GM18907 (cell line): ENCODE measurements around the gene ACHE.
"Not testable (repeated sequence)": the region's sequence is repeated elsewhere in the genome, so short reads cannot be mapped to it uniquely, and the experiment has no call there.

Source experiments
- ATAC-seq: cut with Tn5 transposase; IDR thresholded peaks from one replicate; pipeline ENCODE4 v1.9.1; 2021; ENCODE audit warnings: mild to moderate bottlenecking, moderate library complexity; ENCODE audit not compliant: unreplicated experiment

The ACHE gene

GRCh38 chr7:100864263-100864845, 31.3 kb downstream of the ACHE start:
- no peak for ATAC-seq

DNA sequence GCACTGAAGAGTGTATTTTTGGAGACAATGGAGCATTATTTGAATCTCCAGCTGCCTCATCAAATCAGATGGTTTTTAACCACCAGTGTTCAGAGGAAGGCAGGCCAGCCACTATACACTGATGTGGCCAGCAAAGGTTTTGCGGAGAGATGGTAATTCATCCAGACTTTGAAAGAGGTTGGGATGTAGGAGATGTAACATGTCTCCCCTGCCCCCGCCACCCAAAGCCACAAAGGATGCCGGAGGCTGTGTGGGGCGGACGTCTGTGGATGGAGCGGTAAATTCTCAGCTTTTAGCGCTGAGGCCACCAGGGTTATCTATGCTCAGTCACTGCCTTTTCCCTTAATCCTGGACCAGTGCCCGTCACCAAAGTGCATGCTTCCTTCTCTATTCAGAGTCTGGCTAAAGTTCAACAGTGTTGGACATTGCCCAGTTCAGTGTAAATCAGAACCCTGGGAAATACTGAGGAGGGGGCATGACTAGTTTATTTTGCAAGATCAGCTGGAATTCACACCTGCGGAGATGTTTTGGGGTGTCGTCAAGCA, 32.2 kb downstream of the ACHE start:
- no peak for ATAC-seq

DNA sequence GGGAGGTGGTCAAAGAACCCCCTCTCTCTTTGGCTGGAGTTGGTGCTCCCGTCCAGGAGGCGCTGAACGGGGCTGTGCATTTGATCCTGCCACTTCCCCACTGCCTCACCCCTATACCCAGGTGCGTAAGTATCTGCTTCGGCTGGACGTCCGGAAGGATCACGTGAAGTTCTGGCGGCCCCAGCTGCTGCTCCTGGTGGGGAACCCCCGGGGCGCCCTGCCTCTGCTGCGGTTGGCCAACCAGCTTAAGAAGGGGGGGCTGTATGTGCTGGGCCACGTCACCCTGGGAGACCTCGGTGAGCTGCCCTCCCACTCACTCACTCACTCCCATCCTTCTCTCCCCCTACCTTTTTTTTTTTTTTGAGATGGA, 34.1 kb downstream of the ACHE start:
- no peak for ATAC-seq

DNA sequence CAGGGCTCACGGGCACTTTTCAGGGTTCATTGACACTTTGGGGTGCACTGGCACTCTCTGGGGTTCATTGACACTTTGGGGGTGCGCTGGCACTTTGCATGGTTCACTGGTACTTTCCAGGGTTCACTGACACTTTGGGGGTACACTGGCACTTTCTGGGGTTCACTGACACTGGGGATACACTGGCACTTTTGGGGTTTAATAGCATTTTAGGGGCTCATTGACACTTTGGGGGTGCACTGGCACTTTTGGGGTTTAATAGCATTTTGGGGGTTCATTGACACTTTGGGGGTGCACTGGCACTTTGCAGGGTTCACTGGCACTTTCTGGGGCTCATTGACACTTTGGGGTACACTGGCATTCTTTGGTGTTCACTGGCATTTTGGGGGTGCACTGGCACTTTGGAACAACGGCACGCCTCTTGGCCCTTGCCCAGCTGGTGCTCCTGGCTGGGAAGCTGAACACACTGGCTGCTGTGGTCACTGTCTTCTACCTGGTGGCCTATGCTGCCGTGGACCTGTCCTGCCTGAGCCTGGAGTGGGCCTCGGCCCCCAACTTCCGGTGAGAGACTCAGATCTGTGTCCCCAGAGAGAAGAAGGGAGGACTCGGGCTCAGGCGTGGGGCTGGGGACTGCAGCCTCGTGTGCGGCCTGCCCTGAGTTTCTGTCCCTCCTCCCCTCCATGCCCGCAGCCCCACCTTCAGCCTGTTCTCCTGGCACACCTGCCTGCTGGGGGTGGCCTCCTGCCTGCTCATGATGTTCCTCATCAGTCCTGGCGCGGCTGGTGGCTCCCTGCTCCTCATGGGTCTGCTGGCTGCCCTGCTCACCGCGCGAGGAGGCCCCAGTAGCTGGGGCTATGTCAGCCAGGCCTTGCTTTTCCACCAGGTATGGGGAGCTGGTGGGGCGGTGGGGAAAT, 34.7 kb downstream of the ACHE start:
- no peak for ATAC-seq

DNA sequence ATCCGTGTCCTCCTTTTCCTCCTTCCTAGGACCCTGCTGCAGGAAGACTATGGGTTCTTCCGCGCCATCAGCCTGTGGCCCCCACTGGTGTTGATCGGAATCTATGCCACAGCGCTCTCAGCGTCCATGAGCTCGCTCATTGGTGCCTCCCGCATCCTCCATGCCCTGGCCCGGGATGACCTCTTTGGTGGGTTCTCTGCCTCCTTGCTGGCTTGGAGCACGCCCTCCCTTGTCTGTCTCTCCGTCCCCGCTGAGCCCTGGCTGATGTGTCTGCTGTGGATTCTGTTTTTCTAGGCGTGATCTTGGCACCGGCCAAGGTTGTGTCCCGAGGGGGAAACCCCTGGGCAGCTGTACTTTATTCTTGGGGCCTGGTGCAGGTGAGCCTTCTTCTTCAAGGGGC, 35.8 kb downstream of the ACHE start:
- ATAC-seq, result no peak

DNA sequence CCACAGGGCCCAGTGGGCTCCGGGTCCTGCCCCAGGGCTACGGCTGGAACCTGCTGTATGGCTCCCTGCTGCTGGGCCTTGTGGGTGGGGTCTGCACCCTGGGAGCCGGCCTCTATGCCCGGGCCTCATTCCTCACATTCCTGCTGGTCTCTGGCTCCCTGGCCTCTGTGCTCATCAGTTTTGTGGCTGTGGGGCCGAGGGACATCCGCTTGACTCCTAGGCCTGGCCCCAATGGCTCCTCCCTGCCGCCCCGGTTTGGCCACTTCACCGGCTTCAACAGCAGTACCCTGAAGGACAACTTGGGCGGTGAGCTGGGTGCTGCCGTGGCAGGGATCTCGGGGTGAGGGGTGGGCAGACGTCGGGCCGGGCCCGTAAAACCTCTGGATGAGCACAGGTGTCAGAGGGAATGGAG, 38.8 kb downstream of the ACHE start:
- no peak for ATAC-seq

- ATAC-seq, result no peak
Measured at GRCh38 chr7:100855515-100855914, 40.2 kb downstream of the ACHE start.

DNA sequence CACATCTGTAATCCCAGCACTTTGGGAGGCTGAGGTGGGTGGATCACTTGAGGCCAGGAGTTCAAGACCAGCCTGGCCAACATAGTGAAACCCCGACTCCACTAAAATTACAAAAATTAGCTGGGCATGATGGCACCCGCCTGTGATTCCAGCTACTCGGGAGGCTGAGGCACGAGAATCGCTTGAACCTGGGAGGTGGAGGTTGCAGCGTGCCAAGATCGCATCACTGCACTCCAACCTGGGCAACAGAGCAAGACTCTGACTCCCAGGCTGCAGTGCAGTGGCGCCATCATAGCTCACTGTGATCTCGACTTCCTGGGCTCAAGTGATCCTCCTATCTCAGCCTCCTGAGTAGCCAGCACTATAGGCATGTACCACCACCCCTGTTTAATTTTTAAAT, 40.8 kb downstream of the ACHE start:
- not testable (repeated sequence) for ATAC-seq

DNA sequence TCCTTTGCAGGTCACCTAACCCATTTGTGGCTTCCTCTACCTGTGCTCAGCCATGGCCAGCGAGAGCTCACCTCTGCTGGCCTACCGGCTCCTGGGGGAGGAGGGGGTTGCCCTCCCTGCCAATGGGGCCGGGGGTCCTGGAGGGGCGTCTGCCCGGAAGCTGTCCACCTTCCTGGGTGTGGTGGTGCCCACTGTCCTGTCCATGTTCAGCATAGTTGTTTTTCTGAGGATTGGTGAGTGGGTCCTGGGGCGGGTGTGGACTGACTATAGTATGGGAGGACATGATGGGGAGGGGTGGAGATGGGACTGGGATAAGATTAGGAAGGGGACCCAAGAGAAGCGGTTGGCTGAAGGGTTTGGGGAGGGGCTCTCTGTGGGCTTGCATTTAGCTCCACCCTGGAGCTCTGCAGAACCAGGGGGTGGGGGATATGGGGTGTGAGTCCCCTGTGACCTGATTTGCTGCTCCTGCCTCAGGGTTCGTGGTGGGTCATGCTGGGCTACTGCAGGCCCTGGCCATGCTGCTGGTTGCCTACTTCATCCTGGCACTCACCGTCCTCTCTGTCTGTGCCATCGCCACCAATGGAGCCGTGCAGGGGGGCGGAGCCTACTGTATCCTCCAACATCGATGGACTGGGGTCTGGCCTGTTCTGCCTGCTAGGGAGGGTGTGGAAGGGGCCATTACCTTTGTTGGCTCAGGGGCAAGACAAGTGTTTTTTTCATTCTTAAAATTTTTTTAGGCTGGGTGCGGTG, 41.4 kb downstream of the ACHE start:
- ATAC-seq, result no peak

DNA sequence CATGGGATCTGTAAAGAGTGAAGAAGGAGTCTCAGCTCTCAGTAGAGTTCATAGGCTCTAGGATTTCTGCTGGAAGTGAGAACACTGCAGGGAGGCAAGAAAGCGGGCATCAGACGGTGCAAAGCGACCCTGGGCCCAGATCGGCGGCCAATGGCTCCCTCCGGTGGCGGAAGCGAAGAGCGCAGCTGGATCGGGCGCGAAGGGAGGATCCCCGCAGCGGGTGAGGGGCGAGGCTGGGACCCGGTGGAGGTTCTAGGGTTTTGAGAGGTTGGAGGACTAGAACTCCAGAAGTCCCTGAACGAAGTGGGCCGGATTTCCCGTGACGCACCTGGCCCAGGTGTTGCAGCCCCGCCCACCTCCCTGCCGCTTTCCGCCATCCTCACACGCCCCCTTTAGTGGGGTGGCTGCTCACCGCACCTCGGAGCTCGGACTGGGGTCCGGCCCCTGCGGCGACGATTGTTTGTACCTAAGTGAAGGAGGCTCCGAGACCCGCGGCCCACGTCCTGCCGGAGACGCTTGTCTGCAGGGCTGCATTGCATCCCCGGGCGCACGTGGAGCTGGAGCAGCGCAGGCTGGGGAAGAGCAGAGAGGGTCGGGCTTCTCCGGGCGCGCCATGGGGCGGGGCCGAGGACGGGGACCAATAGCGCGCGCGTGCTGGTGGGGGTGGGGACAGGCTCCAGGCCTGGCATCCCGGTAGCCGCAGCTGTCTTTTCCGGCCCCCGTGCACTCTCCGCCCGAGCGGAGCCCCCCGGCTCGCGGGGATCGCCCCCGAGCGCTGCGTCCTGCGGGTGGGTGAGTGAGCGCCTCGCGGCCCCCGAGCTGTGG, 43.4 kb downstream of the ACHE start, which contains the start of gene SLC12A9:
Gene SLC12A9, plus strand, starts transcription at position 666 of the 825 bp plus-strand sequence. CDS start 1,485 bp downstream, outside the sequence.
- peak; percentile 83 for ATAC-seq

- ATAC-seq, result no peak
Measured at GRCh38 chr7:100847360-100847759, 48.3 kb downstream of the ACHE start.

- ATAC-seq, result no peak
Measured at GRCh38 chr7:100840470-100841100, 55.1 kb downstream of the ACHE start.
